OCI-M2 (cell line): ENCODE data around the gene ARHGEF5.
"Not testable (repeated sequence)": the region's sequence is repeated elsewhere in the genome, so short reads cannot be mapped to it uniquely, and the experiment has no call there.

Experiments used
- DNase-seq: peaks from one replicate; lab custom pipeline; 2025; ENCODE audit not compliant: unreplicated experiment; lab: John Stamatoyannopoulos, UW

The ARHGEF5 gene

GRCh38 chr7:144418931-144419330 is 63.7 kb downstream of the ARHGEF5 start:
- DNase-seq, result not testable (repeated sequence)

- not testable (repeated sequence) for DNase-seq
These were observed 72.3 kb downstream of the ARHGEF5 start for GRCh38 chr7:144427539-144427938.

GRCh38 chr7:144428431-144428830 is 73.2 kb downstream of the ARHGEF5 start:
- no peak for DNase-seq
